ENCODE results near the gene ATG10. TPM values are rescaled to one million over a fixed set of nuclear protein-coding genes. Genes with fewer than 3 reads are reported as not detected.
A peak's percentile ranks its signal among the peaks of the same experiment; 100 is the strongest.

Gene ATG10
- total RNA-seq, 1 donor from 2014 or later: 4.3 TPM

GRCh38 chr5:82163452-82164175, 191.8 kb downstream of the ATG10 start:
- Mint-ChIP-seq H3K4me1 (ENCODE audit: low read depth, unreplicated experiment) (peaks cover 49% of the 10 kb centered on the region), H3K36me3 (ENCODE audit: low read depth, unreplicated experiment) (no peaks in the 10 kb centered on the region), H3K4me3 (ENCODE audit: unreplicated experiment) (no peak overlapping the region), H3K27me3 (ENCODE audit: low read depth, unreplicated experiment) (no peaks in the 10 kb centered on the region), H3K9me3 (ENCODE audit: unreplicated experiment) (no peaks in the 10 kb centered on the region), H3K27ac (ENCODE audit: unreplicated experiment) (peak overlapping the region; percentile 97)
- DNase-seq (ENCODE audit: low read depth) (peak; percentile 44), FAIRE-seq (peak; percentile 34)
- TF ChIP-seq EZH2 (IDR thresholded peaks at IDR 0.05; ENCODE audit: insufficient read depth, low read length): no peak
- TF ChIP-seq, protein P1, sequence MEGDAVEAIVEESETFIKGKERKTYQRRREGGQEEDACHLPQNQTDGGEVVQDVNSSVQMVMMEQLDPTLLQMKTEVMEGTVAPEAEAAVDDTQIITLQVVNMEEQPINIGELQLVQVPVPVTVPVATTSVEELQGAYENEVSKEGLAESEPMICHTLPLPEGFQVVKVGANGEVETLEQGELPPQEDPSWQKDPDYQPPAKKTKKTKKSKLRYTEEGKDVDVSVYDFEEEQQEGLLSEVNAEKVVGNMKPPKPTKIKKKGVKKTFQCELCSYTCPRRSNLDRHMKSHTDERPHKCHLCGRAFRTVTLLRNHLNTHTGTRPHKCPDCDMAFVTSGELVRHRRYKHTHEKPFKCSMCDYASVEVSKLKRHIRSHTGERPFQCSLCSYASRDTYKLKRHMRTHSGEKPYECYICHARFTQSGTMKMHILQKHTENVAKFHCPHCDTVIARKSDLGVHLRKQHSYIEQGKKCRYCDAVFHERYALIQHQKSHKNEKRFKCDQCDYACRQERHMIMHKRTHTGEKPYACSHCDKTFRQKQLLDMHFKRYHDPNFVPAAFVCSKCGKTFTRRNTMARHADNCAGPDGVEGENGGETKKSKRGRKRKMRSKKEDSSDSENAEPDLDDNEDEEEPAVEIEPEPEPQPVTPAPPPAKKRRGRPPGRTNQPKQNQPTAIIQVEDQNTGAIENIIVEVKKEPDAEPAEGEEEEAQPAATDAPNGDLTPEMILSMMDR (IDR thresholded peaks at IDR 0.05; ENCODE audit: insufficient read depth, low read depth, low read length): no peak
- H3K9ac ChIP-seq (ENCODE audit: low read length): peak overlapping the region; percentile 63
- no peak overlapping the region for H3K4me3 ChIP-seq (ENCODE audit: insufficient read depth, low read depth, low read length)
- no peaks in the 10 kb centered on the region for H3K27me3 ChIP-seq (ENCODE audit: insufficient read depth, low read length)
- H2AFZ ChIP-seq (ENCODE audit: low read depth, low read length): no peak overlapping the region
- H3K4me2 ChIP-seq (ENCODE audit: low read length): peak overlapping the region; percentile 41
- peaks cover 24% of the 10 kb centered on the region for H3K4me1 ChIP-seq (ENCODE audit: insufficient read depth, low read length)
- no peaks in the 10 kb centered on the region for H4K20me1 ChIP-seq (ENCODE audit: insufficient read depth, low read length)
- no peaks in the 10 kb centered on the region for H3K9me3 ChIP-seq (ENCODE audit: insufficient read depth, low read depth, low read length)
- peak overlapping the region; percentile 78 for H3K27ac ChIP-seq (ENCODE audit: low read depth, low read length)
- H3K79me2 ChIP-seq (ENCODE audit: insufficient read depth, low read length): no peaks in the 10 kb centered on the region
- H3K36me3 ChIP-seq (ENCODE audit: insufficient read depth, low read length): no peaks in the 10 kb centered on the region

GRCh38 chr5:82164176-82164976, 192.6 kb downstream of the ATG10 start:
- Histone ChIP-seq H4K20me1 (ENCODE audit: insufficient read depth, low read length) (no peaks in the 10 kb centered on the region), H3K4me1 (ENCODE audit: insufficient read depth, low read length) (peaks cover 24% of the 10 kb centered on the region), H2AFZ (ENCODE audit: low read depth, low read length) (no peak overlapping the region), H3K36me3 (ENCODE audit: insufficient read depth, low read length) (no peaks in the 10 kb centered on the region), H3K4me3 (ENCODE audit: insufficient read depth, low read depth, low read length) (no peak overlapping the region), H3K9ac (ENCODE audit: low read length) (peak overlapping the region; percentile 63), H3K4me2 (ENCODE audit: low read length) (peak overlapping the region; percentile 41), H3K27me3 (ENCODE audit: insufficient read depth, low read length) (no peaks in the 10 kb centered on the region), H3K27ac (ENCODE audit: low read depth, low read length) (peak overlapping the region; percentile 78), H3K79me2 (ENCODE audit: insufficient read depth, low read length) (no peaks in the 10 kb centered on the region), H3K9me3 (ENCODE audit: insufficient read depth, low read depth, low read length) (no peaks in the 10 kb centered on the region)
- DNase-seq (ENCODE audit: low read depth): peak; percentile 88
- FAIRE-seq: no peak
- Mint-ChIP-seq H3K27me3 (ENCODE audit: low read depth, unreplicated experiment) (no peaks in the 10 kb centered on the region), H3K4me1 (ENCODE audit: low read depth, unreplicated experiment) (peaks cover 45% of the 10 kb centered on the region), H3K9me3 (ENCODE audit: unreplicated experiment) (no peaks in the 10 kb centered on the region), H3K27ac (ENCODE audit: unreplicated experiment) (peak overlapping the region; percentile 97), H3K36me3 (ENCODE audit: low read depth, unreplicated experiment) (no peaks in the 10 kb centered on the region), H3K4me3 (ENCODE audit: unreplicated experiment) (no peak overlapping the region)
- TF ChIP-seq, protein P1 (IDR thresholded peaks at IDR 0.05; ENCODE audit: insufficient read depth, low read depth, low read length): no peak
- TF ChIP-seq EZH2 (IDR thresholded peaks at IDR 0.05; ENCODE audit: insufficient read depth, low read length): no peak

Data from astrocyte (in vitro differentiated cells and primary cell).